HG03378 (cell line): ENCODE measurements around the gene BRME1.

Source experiments
- ATAC-seq: cut with Tn5 transposase; IDR thresholded peaks from one replicate; pipeline ENCODE4 v1.9.1; 2021; ENCODE audit warnings: mild to moderate bottlenecking, moderate library complexity; ENCODE audit not compliant: unreplicated experiment

BRME1 gene

GRCh38 chr19:13848340-13848677, 57.6 kb downstream of the BRME1 start:
- no peak for ATAC-seq

DNA sequence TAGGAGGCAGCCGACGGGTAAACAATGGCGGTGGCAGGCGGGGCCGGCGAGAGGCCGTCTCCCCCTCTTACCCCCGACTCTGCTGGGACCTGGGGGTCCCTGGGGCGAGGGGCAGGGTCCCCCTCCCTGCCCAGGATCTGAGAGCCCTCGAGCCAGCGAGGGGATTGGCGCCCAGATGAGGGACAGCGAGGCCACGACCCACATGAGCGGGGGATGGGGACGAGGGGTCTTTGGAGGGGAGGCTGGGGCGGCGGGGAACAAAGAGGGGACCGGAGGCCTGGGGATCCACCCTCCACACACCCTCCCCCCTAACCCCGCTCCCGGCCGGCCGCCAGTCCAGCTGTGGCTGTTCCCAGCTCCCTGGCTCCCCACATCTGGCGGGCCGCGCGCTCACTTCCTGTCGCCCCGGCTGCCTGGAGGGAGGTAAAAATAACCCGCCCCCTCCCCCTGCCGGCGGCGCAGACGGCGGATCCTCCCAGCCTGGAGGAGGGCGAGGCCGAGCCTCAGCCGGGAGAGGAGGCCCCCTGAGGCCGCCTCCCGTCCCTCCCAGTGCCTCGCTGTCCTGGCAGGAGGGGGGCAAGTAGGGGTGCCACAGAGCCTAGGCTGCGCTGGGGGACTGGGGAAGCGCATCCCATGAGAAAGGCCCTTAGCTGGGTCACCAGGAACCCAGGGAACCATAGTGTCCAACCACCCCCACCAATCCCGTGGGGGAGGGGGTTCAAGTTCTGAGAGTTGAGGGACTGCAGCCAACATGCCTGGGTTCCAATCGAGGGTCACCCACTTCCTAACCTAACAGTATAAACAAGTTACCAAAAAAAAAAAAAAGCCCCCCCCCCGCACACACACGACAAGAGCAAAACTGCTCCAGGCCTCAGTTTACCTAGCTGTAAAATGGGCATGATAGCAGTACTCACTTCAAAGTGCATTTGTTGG, 58.2 kb downstream of the BRME1 start:
- ATAC-seq = no peak

DNA sequence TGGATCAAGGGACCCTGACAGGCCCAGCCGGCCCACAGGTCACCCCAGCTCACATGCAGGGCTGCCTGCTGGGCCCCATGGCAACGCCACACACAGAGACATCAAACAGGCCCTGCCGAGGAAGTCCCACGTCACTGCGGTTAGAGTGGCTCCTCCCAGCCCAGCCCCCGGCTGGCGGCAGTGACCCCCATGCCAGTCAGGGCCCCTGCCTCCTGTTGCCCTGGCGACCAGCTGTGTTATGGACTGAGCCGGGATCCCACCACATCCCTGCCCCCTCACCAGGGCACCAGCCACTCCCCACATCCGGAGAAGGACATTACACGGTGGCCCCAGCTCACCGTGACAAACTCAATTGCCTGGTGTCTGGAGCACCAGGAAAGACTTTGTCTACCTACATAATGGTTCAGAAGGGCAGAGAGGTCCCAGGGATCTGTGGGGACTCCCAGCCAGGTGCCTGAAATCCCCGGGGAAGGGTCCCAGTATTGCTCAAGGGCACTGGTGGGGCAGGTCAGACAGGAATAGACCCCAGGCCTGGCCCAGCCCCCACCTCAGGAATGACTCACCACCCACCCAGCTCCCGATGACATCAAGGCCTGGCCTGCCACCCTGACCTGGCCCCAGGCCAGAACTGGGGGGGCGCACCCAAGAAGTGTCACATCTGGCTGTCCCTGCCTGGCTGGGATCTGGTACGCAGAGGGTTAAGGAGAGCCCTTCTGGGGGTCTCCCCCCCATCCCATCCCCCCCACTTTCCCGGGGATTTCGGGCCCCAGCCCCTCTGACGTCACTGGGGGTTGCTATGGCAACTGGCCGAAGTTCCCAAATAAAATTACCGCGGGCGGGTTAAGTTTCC, 59.1 kb downstream of the BRME1 start:
- ATAC-seq = peak; percentile 45

GRCh38 chr19:13844130-13844631, 61.7 kb downstream of the BRME1 start:
- no peak for ATAC-seq

- ATAC-seq = no peak
Observed at GRCh38 chr19:13843104-13843921, 62.6 kb downstream of the BRME1 start.

GRCh38 chr19:13842291-13843103, 63.4 kb downstream of the BRME1 start:
- no peak for ATAC-seq

DNA sequence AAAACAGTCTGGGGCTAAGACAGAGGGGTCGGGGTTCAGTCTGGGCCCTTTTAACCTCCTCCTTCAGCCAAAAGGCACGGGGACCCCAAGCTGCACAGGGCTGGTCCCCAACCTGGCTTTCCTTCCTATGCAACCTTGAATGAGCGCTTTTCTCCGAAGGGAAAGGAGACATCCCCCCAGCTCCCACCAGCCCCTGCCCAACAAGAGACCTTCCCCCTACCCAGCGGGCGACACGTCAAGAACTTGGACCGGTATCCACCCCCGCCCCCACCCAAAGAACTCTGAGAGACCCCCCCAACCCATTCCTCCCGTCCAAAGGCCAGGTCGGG, 64.0 kb downstream of the BRME1 start:
- ATAC-seq = no peak

DNA sequence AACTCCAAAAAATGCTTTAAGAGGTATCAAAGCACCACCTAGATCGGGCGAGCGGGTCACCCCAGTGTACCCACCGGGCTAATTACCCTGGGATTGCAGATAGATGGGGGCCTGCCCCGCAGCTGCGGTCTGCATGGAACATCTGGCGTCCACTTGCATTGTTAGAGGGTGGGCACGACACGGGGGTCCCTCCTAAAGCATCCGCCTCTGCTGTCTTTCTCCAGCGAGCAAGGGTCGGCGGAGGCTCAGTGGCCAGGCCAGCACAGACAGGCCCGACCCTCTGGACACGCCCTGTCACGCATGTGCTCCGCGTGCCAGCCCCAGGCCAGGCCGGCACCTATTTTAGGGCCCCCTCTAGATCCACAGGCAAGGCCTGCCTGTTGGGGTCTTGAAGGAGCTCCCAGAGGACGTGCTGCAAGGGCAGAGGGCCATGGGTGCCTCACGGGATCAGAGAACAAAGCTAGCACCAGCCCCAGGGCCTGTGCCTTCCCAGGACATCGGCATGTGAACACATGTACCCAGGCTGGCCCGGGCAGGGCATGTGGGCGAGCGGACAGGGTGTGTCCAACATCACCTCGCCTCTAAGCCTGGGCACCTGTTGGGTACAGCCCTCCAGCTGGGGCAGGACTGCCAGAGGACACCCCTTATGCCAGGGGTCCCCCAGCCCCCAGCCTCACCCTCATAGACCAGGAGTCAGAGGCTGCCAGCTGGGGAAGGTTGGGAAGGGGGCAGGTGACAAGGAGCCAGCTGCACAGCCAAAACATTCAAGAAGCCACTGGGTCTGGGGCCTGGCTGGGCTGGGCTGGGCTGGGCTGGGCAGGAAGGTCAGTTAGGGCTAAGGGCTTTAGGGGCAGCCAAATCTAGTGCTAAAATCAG, 64.6 kb downstream of the BRME1 start:
- no peak for ATAC-seq

GRCh38 chr19:13840305-13841085, 65.4 kb downstream of the BRME1 start:
- ATAC-seq = no peak

GRCh38 chr19:13839938-13840304, 66.0 kb downstream of the BRME1 start:
- no peak for ATAC-seq

- ATAC-seq = peak; percentile 31
Observed at GRCh38 chr19:13839130-13839937, 66.6 kb downstream of the BRME1 start.

DNA sequence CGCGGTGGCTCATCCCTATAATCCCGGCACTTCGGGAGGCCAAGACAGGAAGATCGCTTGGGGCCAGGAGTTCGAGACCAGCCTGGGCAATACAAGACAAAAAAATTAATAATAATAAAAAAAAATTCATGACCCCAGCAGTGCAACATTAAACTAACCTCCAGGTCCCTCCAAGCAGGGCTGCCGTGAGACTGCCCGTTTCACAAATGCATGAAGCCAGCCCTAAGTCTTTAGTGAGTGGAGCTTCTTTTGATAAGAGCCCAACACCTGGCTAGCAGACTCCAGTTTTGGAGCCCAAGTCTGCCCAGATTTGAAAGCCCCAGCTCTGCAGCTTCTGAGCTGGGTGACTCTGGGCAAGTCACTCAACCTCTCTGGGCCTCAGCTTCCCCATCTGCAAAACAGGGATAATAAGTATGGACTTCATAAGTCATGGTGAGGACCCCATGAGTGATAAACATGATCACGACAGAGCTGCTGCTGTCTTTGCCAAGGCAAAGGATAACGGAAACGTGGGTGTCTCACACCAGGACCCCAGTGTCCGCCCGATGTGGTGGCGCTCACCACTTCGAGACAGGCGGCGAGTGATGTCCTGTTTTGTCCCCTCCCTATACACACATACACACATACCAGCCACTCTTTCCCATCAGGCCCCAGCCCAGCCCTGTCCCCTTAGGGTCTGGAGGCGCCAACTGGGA, 67.3 kb downstream of the BRME1 start:
- no peak for ATAC-seq

DNA sequence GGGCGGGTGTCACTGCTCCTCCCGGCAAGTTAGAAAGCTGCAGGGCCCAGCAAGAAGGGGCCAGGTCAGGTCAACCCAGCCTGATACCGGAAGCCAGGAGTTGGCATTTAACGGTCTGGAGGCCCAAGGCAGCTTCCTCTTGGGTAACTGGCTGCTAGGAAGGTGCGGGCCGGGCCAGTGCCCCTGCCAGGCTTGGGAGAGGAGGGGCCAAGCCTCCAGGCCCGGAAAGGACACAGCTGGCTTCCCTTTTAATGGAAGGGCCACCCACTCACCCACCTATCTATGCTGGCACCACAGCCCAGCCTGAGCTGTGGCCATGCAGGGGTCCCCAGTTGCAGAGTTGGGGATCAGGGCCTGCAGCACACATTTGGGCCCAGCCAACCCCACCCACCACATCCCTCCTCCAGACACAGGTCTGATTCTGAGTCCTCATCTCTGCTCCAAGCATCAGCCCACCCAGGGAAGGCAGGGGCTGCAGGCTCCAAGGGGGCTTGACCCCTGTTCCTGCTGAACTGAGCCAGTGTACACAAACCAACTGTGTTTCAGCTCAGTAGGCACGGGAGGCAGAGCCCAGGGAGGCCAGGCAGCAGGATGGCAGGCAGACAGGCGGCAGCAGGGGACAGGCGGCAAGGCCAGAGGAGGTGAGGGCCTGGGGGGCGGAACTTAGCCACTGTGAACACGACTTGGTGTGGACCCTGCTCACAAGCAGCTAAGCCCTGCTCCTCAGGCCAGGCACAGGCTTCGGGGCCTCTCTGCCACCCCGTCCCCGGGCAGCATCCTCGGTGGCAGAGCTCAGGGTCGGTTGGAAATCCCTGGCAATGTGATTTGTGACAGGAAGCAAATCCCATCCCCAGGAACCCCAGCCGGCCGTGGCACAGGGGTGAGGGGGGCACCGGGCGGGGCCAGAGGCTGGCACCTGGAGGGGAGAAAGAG, 69.9 kb downstream of the BRME1 start:
- no peak for ATAC-seq

DNA sequence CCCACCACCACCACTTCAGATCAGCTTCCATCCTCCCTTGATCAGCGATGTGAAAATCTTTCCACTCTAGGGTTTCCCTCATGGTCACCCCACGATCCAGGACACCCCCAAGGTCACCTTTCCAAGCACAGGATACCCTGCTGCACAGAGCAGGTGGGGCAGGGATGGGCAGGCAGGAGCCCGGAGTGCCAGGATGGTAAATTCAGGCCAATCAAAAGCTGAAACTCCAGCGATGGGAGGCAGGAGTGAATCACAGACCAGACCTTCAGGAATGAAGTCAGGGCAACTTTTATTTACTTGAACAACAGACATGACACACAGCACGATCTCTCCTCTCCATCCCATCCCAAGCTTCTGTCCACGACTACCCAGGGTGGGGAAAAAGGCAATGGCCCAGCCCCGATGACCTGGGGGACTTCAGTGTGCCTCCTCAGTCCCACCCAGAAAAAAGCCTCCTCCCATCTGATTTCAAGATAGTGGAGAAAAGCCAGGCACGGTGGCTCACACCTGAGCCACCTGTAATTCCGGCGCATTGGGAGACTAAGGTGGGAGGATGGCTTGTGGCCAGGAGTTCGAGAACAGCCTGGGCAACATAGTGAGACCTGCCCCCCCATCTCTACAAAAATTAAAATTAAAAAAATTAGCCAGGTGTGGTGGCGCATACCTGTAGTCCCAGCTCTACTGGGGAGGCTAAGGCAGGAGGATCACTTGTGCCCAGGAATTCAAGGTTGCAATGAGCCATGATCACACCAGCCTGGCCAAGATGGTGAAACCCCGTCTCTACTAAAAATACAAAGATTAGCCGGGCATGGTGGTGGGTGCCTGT, 71.5 kb downstream of the BRME1 start:
- no peak for ATAC-seq
